ENCODE data around the gene LAX1. TPM values are rescaled to one million over a fixed set of nuclear protein-coding genes. Genes with fewer than 3 reads are reported as not detected.

LAX1 gene
- total and polyA plus RNA-seq, 2 of the 4 experiments (the other 2 are of a cell fraction) = 0.03 TPM; not detected in 1

- intact Hi-C loops (cut with micrococcal nuclease) = no loop called here
- POLR2A ChIA-PET (ENCODE audit: unreplicated experiment) = no interaction called here
Measured at GRCh38 chr1:203771901-203772301, 6.9 kb downstream of the LAX1 start.

More at GRCh38 chr1:203771901-203772301, 6.9 kb downstream of the LAX1 start:
- Histone ChIP-seq H4K8ac (ENCODE audit: low read depth in 2 of 2, low read length in 2 of 2) (no peak overlapping the region), H3K36me3 (ENCODE audit: control insufficient read depth, insufficient read depth, low read length) (no peaks in the 10 kb centered on the region), H4K5ac (ENCODE audit: low read depth, low read length) (no peak overlapping the region), H3K4me3 (ENCODE audit: insufficient read depth, low read depth, low read length) (no peak overlapping the region), H3K79me1 (ENCODE audit: low read depth in 1 of 2, low read length in 2 of 2) (no peaks in the 10 kb centered on the region; a peak in 1 of 4 replicates), H2AFZ (replicated peaks; ENCODE audit: low read length, poor library complexity) (no peak overlapping the region), H3K18ac (ENCODE audit: low read depth, low read length) (no peak overlapping the region), H3K9me1 (ENCODE audit: insufficient read depth, low read length) (peaks cover 4% of the 10 kb centered on the region; the same call in 1 of the 2 replicates), H4K91ac (ENCODE audit: insufficient read depth, low read depth, low read length) (no peak overlapping the region), H3K27ac (ENCODE audit: insufficient read depth, low read length) (no peak overlapping the region), H3K4me2 (ENCODE audit: low read depth, low read length) (no peak overlapping the region), H2AK9ac (replicated peaks; ENCODE audit: low read depth, low read length, poor library complexity) (no peak overlapping the region), H2BK5ac (ENCODE audit: low read depth, low read length, poor library complexity, severe bottlenecking) (no peak overlapping the region), H3K9me3 (ENCODE audit: control insufficient read depth, insufficient read depth, low read length) (no peaks in the 10 kb centered on the region), H2BK120ac (ENCODE audit: low read depth, low read length) (no peak overlapping the region), H3K27me3 (ENCODE audit: control insufficient read depth, insufficient read depth, low read length) (peaks cover 12% of the 10 kb centered on the region), H3K4ac (ENCODE audit: low read depth, low read length) (no peak overlapping the region), H3K23ac (ENCODE audit: low read depth, low read length) (no peak overlapping the region), H3K14ac (replicated peaks; ENCODE audit: low read depth, low read length) (no peak overlapping the region), H3K56ac (ENCODE audit: extremely low read depth, insufficient read depth, low read length) (no peak overlapping the region), H2BK20ac (ENCODE audit: low read depth, low read length) (no peak overlapping the region), H3K4me1 (ENCODE audit: control insufficient read depth, insufficient read depth, low read length) (peaks cover 2% of the 10 kb centered on the region), H4K20me1 (ENCODE audit: insufficient read depth, low read length) (no peaks in the 10 kb centered on the region), H2AK5ac (ENCODE audit: low read depth, low read length) (no peak overlapping the region), H2BK15ac (ENCODE audit: low read depth, low read length) (no peak overlapping the region), H3K9ac (ENCODE audit: low read depth, low read length) (no peak overlapping the region)
- no peak for DNase-seq
- BruUV-seq (replicated peaks) = no TSS peak
- dilution Hi-C loops (cut with HindIII; ENCODE audit: low sequenced_read_pairs, unreplicated experiment) (no loop called here), in situ Hi-C loops (cut with MboI; ENCODE audit: low sequenced_read_pairs) (no loop called here)
- no peak for TF ChIP-seq CHD1 (IDR thresholded peaks at IDR 0.05; ENCODE audit: low read depth, low read length)
- TF ChIP-seq ELK1 (IDR thresholded peaks at IDR 0.05; ENCODE audit: borderline replicate concordance, low read depth, low read length) = no peak
- CTCF ChIA-PET = no interaction called here
- WGBS, 2 experiments (ENCODE audit: extremely low coverage in 2 of 2, insufficient read length in 1 of 2) = 47% methylated on average over 3 of the region's 7 CpGs; no CpG with 5 or more reads in 1 of the 2 experiments
- ATAC-seq (ENCODE audit: low read depth) = no peak
